22Rv1 (cell line): ENCODE measurements around the gene FAM216B.

Experiments used
- H3K27ac ChIP-seq: fragments of 450-650 bp; 2 replicates; pipeline ENCODE4 v1.5.1; 2017
- CTCF ChIP-seq: fragments of 450-650 bp; IDR thresholded peaks from 2 replicates; pipeline ENCODE4 v1.5.1; 2017; ENCODE audit warnings: mild to moderate bottlenecking
- ZFX ChIP-seq: fragments of 450-650 bp; IDR thresholded peaks from 2 replicates; pipeline ENCODE4 v1.6.1; 2017; ENCODE audit warnings: antibody characterized with exemption, borderline replicate concordance

FAM216B gene

GRCh38 chr13:42796747-42797356 lies 15.5 kb downstream of the FAM216B start:
- no peak overlapping the region for H3K27ac ChIP-seq

GRCh38 chr13:42798118-42798517 lies 16.7 kb downstream of the FAM216B start:
- no peak overlapping the region for H3K27ac ChIP-seq
- TF ChIP-seq CTCF (no peak), ZFX (no peak)

More at GRCh38 chr13:42796747-42797356, 15.5 kb downstream of the FAM216B start:
- TF ChIP-seq CTCF (no peak), ZFX (no peak)

GRCh38 chr13:42800109-42800643 lies 18.8 kb downstream of the FAM216B start:
- no peak overlapping the region for H3K27ac ChIP-seq
- TF ChIP-seq CTCF, result no peak
- TF ChIP-seq ZFX, result no peak

- no peak overlapping the region for H3K27ac ChIP-seq
- TF ChIP-seq ZFX (no peak), CTCF (no peak)
These were observed 22.3 kb downstream of the FAM216B start for GRCh38 chr13:42803563-42804204.

GRCh38 chr13:42804244-42804874 lies 23.0 kb downstream of the FAM216B start:
- H3K27ac ChIP-seq, result no peak overlapping the region
- TF ChIP-seq CTCF (no peak), ZFX (no peak)

- no peak overlapping the region for H3K27ac ChIP-seq
- TF ChIP-seq CTCF (no peak), ZFX (no peak)
These were observed 25.9 kb downstream of the FAM216B start for GRCh38 chr13:42807241-42807640.

- no peak overlapping the region for H3K27ac ChIP-seq
- TF ChIP-seq ZFX, result no peak
- no peak for TF ChIP-seq CTCF
These were observed 26.5 kb downstream of the FAM216B start for GRCh38 chr13:42807866-42808265.
